Endothelial cell of umbilical vein (primary cell): ENCODE results near the gene HAND1. TPM values are rescaled to one million over a fixed set of nuclear protein-coding genes. Genes with fewer than 3 reads are reported as not detected.
"Not testable (repeated sequence)": the region's sequence is repeated elsewhere in the genome, so short reads cannot be mapped to it uniquely, and the experiment has no call there.

ENCODE experiments used
- BruUV-seq: library from RNA; stranded (reverse); fragments of 400-500 nt; replicated peaks from 2 replicates; lab custom pipeline; 2021; lab: Mats Ljungman, UMichigan
- CTCF ChIA-PET: fragments of 300-600, 350-600 bp; sonication (Branson Sonifier 250); formaldehyde crosslinking; loops from one replicate; lab custom pipeline; 2021; ENCODE audit warnings: antibody characterized with exemption, inconsistent platforms; lab: Charles Lee
- POLR2A ChIA-PET: fragments of 300-600, 350-600 bp; sonication (Branson Sonifier 250); formaldehyde crosslinking; loops from one replicate; lab custom pipeline; 2021; ENCODE audit warnings: antibody characterized with exemption, inconsistent platforms; lab: Charles Lee
- DNase-seq: peaks from one replicate; pipeline ENCODE4 v3.0.0-alpha.2; 2011; ENCODE audit warnings: low read depth, low spot score
- FAIRE-seq: peaks from 2 replicates; lab custom pipeline; 2011; peaks lifted over from hg19 to GRCh38; lab: Jason Lieb, UNC
- H2AFZ ChIP-seq: 2 replicates; pipeline ENCODE4 v1.6.0; 2012; ENCODE audit warnings: low read depth, low read length, control low read depth, inconsistent platforms
- H3K27ac ChIP-seq: 2 replicates; pipeline ENCODE4 v1.5.1; 2011; ENCODE audit warnings: low read depth, mild to moderate bottlenecking, control low read depth, low read length, moderate library complexity; ENCODE audit not compliant: insufficient read depth
- H3K27me3 ChIP-seq, 2 experiments: 2 replicates each; pipeline versions ENCODE4 v1.6.0 to v1.6.1; 2011; ENCODE audit warnings: low read length in 2 of 2, mixed read lengths in 1 of 2; ENCODE audit not compliant: control insufficient read depth in 2 of 2, insufficient read depth in 2 of 2
- H3K36me3 ChIP-seq, 2 experiments: 2 replicates in 1 of 2; 3 replicates in 1 of 2; pipeline ENCODE4 v1.5.1; 2011; ENCODE audit warnings: low read length in 2 of 2, mild to moderate bottlenecking in 1 of 2, moderate library complexity in 1 of 2; ENCODE audit not compliant: control insufficient read depth in 2 of 2, insufficient read depth in 2 of 2; ENCODE audit errors: extremely low read depth in 1 of 2
- H3K4me1 ChIP-seq: 3 replicates; pipeline ENCODE4 v1.5.1; 2011; ENCODE audit warnings: mild to moderate bottlenecking, low read length; ENCODE audit not compliant: control insufficient read depth, insufficient read depth; ENCODE audit errors: extremely low read depth
- H3K4me2 ChIP-seq: 2 replicates; pipeline ENCODE4 v1.6.1; 2011; ENCODE audit warnings: low read length, control low read depth, mixed read lengths; ENCODE audit not compliant: insufficient read depth
- H3K4me3 ChIP-seq, 3 experiments: fragments of 200-600 bp in 1 of 3; sonication (generic), shearing (Covaris generic) in 1 of 3; replicated peaks in 1 of 3; 2 replicates each; pipeline ENCODE4 v1.5.1; 2011 to 2016; ENCODE audit warnings: control low read depth in 3 of 3, low read length in 3 of 3, mild to moderate bottlenecking in 2 of 3, inconsistent platforms in 1 of 3, low read depth in 1 of 3, moderate library complexity in 1 of 3; ENCODE audit not compliant: insufficient read depth in 1 of 3
- H3K79me2 ChIP-seq: 2 replicates; pipeline ENCODE4 v1.6.0; 2012; ENCODE audit warnings: low read length, inconsistent platforms; ENCODE audit not compliant: control insufficient read depth, insufficient read depth
- H3K9ac ChIP-seq: replicated peaks from 2 replicates; pipeline ENCODE3; 2011; ENCODE audit warnings: low read length, control low read depth; ENCODE audit not compliant: insufficient read depth; ENCODE audit errors: extremely low read depth
- H3K9me1 ChIP-seq: replicated peaks from 3 replicates; pipeline ENCODE4 v1.6.0; 2011; ENCODE audit warnings: mild to moderate bottlenecking, low read length; ENCODE audit not compliant: control insufficient read depth, insufficient read depth; ENCODE audit errors: extremely low read depth
- H3K9me3 ChIP-seq: replicated peaks from 2 replicates; pipeline ENCODE4 v1.5.1; 2012; ENCODE audit warnings: low read length, inconsistent platforms; ENCODE audit not compliant: control insufficient read depth, insufficient read depth
- H4K20me1 ChIP-seq: replicated peaks from 2 replicates; pipeline ENCODE3; 2011; ENCODE audit warnings: mild to moderate bottlenecking, low read length; ENCODE audit not compliant: control insufficient read depth, insufficient read depth; ENCODE audit errors: extremely low read depth
- GATA2 ChIP-seq: IDR thresholded peaks from 2 replicates; pipeline ENCODE4 v1.7.0; 2011; ENCODE audit warnings: low read depth, mild to moderate bottlenecking, moderate library complexity, mixed read lengths, low read length; ENCODE audit not compliant: insufficient read length, insufficient read depth
- MYC ChIP-seq: IDR thresholded peaks from one replicate; pipeline ENCODE4 v1.6.1; 2011; ENCODE audit warnings: mild to moderate bottlenecking, low read depth, low read length
- POLR2A ChIP-seq: IDR thresholded peaks from 2 replicates; pipeline ENCODE4 v1.6.1; 2012; ENCODE audit warnings: low read depth, mild to moderate bottlenecking, control low read depth, low read length
- POLR2AphosphoS5 ChIP-seq: IDR thresholded peaks from 2 replicates; pipeline ENCODE4 v1.6.1; 2012; ENCODE audit warnings: low read depth, mild to moderate bottlenecking, control low read depth, low read length, moderate library complexity; ENCODE audit not compliant: insufficient read depth
- dilution Hi-C: fragments of 300-500 bp; cut with MboI; formaldehyde crosslinking; loops from one replicate; pipeline ENCODE4 v1.15.0; 2019; ENCODE audit warnings: low sequenced_read_pairs; ENCODE audit not compliant: extremely low pct_ligation_motif_present
- intact Hi-C: fragments of 100-400 bp; cut with micrococcal nuclease; formaldehyde crosslinking; loops from one replicate; pipeline ENCODE4 v1.10.0; 2022
- polyA plus RNA-seq, 4 experiments: library from polyadenylated mRNA; depleted of rRNA in 3 of 4; stranded (reverse) in 3 of 4; unstranded in 1 of 4; fragments of >200 nt; gene quantifications; 2 replicates each; pipeline versions ENCODE4 v1.2.1 to v1.2.3, GENCODE V29; 2011 to 2012; ENCODE audit warnings: missing spikeins in 1 of 4
- total RNA-seq: library from RNA; stranded (reverse); gene quantifications from 2 replicates; pipeline ENCODE4 v1.2.3, GENCODE V29; 2021
- TF ChIP-seq, protein P1 (sequence below), 2 donors: IDR thresholded peaks; 1 replicate in 1 of 2; 2 replicates in 1 of 2; pipeline ENCODE4 v1.5.1; 2011; ENCODE audit warnings: low read length in 2 of 2, mild to moderate bottlenecking in 2 of 2, moderate library complexity in 2 of 2, control low read depth in 1 of 2, inconsistent platforms in 1 of 2, low read depth in 1 of 2; ENCODE audit not compliant: insufficient read depth in 1 of 2; ENCODE audit errors: extremely low read depth in 1 of 2
- TF ChIP-seq, protein P2 (sequence below): IDR thresholded peaks from 2 replicates; pipeline ENCODE4 v1.6.1; 2011; ENCODE audit not compliant: insufficient read depth, insufficient read length

HAND1 gene
- total and polyA plus RNA-seq, 2 donors (not counting 3 experiments of a cell fraction or from before 2014, with no cell fraction given) = not detected

DNA sequence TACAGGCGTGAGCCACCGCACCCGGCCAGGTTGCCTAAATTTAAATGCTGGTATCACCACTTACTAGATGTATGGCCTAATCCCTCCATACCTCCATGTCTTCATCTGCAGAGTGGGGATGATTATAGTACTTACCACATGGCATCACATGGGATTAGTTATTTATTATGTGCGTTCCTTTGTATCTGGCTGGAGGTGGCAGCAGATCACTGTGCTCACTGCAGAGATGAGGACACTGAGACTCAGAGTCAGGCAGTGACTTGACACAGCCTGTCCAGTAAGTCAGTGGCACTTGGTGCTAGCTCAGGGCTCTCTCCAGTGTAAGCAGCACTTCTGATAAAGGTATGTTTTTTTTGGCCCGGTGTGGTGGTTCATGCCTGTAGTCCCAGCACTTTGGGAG lies 38.4 kb upstream of the HAND1 start:
- no peak for FAIRE-seq
- ChIA-PET POLR2A (no interaction called here), CTCF (no interaction called here)
- Histone ChIP-seq H3K9me3 (no peaks in the 10 kb centered on the region), H3K27ac (no peak overlapping the region), H2AFZ (no peak overlapping the region), H4K20me1 (no peaks in the 10 kb centered on the region), H3K4me3 (no peak overlapping the region), H3K9ac (no peak overlapping the region), H3K36me3 (no peaks in the 10 kb centered on the region), H3K9me1 (no peaks in the 10 kb centered on the region), H3K4me1 (no peaks in the 10 kb centered on the region), H3K4me2 (no peak overlapping the region), H3K79me2 (no peaks in the 10 kb centered on the region), H3K27me3 (peaks cover 4 to 7% of the 10 kb centered on the region in 2 experiments)
- TF ChIP-seq, protein P1, sequence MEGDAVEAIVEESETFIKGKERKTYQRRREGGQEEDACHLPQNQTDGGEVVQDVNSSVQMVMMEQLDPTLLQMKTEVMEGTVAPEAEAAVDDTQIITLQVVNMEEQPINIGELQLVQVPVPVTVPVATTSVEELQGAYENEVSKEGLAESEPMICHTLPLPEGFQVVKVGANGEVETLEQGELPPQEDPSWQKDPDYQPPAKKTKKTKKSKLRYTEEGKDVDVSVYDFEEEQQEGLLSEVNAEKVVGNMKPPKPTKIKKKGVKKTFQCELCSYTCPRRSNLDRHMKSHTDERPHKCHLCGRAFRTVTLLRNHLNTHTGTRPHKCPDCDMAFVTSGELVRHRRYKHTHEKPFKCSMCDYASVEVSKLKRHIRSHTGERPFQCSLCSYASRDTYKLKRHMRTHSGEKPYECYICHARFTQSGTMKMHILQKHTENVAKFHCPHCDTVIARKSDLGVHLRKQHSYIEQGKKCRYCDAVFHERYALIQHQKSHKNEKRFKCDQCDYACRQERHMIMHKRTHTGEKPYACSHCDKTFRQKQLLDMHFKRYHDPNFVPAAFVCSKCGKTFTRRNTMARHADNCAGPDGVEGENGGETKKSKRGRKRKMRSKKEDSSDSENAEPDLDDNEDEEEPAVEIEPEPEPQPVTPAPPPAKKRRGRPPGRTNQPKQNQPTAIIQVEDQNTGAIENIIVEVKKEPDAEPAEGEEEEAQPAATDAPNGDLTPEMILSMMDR (IDR thresholded peaks at IDR 0.05; ENCODE audit: extremely low read depth in 1 of 2, insufficient read depth in 1 of 2, low read depth in 1 of 2, low read length in 2 of 2) = no peak
- TF ChIP-seq GATA2 (no peak), POLR2A (no peak), POLR2AphosphoS5 (no peak), MYC (no peak)
- TF ChIP-seq, protein P2, sequence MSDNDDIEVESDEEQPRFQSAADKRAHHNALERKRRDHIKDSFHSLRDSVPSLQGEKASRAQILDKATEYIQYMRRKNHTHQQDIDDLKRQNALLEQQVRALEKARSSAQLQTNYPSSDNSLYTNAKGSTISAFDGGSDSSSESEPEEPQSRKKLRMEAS = no peak
- no TSS peak for BruUV-seq
- intact Hi-C loops (no loop called here), dilution Hi-C loops (no loop called here)
- DNase-seq = no peak

DNA sequence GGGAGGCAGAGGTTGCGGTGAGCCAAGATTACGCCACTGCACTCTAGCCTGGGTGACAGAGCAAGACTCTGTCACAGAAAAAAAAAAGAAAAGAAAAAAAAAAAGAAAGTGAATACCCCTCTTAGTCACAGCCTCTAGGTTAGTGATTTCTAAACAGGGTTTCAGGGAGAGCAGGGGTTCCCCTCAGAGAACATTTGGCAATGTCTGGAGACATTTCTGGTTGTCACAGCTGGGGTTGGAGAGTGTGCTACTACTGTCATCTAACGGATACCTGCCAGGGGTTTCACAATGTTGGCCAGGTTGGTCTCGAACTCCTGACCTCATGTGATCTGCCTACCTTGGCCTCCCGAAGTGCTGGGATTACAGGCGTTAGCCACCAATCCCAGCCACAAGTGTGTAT lies 37.5 kb upstream of the HAND1 start:
- H3K36me3 ChIP-seq, H3K9me3 ChIP-seq, DNase-seq, BruUV-seq, H3K4me1 ChIP-seq, H3K4me3 ChIP-seq, H2AFZ ChIP-seq, H3K27me3 ChIP-seq, FAIRE-seq, H4K20me1 ChIP-seq, intact Hi-C loops, dilution Hi-C loops, CTCF ChIA-PET, H3K4me2 ChIP-seq, H3K27ac ChIP-seq, H3K9me1 ChIP-seq, POLR2A ChIA-PET, H3K79me2 ChIP-seq, H3K9ac ChIP-seq: not testable (repeated sequence)
